HG03064 (cell line): ENCODE data around the gene CAMK2A.

Experiments
- ATAC-seq: cut with Tn5 transposase; IDR thresholded peaks from one replicate; pipeline ENCODE4 v1.9.1; 2021; ENCODE audit warnings: low read depth; ENCODE audit not compliant: unreplicated experiment

CAMK2A gene

DNA sequence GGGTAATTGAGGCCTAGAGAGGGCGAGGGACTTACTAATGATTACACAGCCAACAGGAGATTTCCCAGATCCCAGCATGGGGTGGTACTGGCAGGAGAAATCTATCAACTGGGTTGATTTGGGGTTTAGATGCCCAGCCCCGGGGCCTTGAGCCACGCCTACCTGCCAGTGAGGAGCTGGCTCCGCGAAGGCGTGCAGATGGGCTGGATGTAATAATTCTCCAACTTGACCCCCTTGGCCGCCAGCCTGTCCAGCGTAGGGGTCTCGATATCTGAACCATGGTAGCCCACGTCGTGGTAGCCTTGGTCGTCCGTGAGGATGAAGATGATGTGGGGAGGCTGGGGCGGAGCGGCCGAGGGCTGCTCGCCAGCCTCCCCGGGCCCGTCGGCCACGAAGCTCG, 12.3 kb upstream of the CAMK2A start:
- no peak for ATAC-seq

GRCh38 chr5:150301170-150301505, 11.6 kb upstream of the CAMK2A start:
- no peak for ATAC-seq

GRCh38 chr5:150300496-150301169, 11.1 kb upstream of the CAMK2A start:
- ATAC-seq: no peak

GRCh38 chr5:150299571-150300327, 10.2 kb upstream of the CAMK2A start:
- ATAC-seq: no peak

DNA sequence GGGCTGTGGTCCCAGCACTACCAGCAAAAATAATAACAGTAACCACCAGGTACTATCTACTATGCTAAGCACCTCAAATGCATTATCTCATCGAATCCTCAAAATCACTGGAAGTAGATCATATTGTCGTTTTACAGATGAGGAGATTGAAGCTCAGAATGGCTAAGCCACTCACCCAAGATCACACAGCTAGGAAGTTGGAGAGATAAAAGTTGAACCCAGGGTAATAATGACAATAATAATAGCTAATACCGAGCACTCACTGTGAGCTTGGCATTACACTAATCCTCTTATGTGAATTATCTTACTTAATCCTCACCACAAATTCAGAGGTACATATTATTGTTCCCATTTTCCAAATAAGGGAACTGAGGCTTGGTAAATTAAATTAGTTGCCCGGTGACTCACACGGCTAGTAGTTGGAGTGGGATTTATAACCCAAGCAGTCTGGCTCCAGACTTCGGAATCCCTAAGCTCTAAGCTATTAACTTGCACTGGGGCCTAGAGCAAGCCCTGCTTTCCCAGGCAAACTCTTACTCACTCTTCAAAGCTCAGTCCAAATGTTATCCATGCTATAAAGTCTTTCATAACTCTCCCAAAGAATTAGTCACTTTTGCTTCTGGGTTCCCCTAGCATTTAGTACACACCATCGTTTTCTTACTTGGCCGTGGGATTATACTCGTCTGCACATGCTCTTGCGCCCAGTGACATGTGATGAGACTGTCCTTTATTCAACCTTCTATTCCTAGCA, 9.3 kb upstream of the CAMK2A start:
- no peak for ATAC-seq

DNA sequence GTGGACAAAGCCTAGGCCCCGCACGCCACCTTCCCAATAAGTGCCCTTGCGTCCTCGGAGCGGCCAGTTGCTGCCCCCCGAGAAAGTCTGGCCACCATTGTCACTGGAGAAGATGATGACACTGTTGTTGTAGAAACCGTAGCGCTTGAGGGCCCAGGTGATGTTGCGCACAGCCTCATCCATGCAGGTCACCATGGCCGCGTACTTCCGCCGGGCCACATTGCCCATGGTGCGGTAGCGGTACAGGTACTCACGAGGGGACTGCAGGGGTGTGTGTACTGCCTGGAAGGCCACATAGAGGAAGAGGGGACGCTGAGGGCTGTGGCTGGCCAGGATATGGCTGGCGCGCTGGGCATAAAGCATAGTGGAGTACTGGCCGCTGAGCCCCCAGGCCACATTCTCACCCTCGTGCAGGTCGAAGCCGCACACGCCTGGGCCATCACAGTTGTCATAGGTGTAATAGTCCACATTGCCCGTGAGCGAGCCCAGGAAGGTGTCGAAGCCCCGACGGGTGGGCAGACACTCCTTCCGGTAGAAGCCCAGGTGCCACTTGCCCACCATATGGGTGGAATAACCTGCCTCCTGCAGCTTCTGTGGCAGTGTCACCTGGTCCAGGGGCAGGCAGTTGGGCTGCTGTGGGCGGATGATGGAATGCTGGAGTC, 8.5 kb upstream of the CAMK2A start:
- no peak for ATAC-seq

GRCh38 chr5:150297236-150297890, 7.8 kb upstream of the CAMK2A start:
- no peak for ATAC-seq

- no peak for ATAC-seq
Observed at GRCh38 chr5:150296496-150296895, 6.9 kb upstream of the CAMK2A start.

DNA sequence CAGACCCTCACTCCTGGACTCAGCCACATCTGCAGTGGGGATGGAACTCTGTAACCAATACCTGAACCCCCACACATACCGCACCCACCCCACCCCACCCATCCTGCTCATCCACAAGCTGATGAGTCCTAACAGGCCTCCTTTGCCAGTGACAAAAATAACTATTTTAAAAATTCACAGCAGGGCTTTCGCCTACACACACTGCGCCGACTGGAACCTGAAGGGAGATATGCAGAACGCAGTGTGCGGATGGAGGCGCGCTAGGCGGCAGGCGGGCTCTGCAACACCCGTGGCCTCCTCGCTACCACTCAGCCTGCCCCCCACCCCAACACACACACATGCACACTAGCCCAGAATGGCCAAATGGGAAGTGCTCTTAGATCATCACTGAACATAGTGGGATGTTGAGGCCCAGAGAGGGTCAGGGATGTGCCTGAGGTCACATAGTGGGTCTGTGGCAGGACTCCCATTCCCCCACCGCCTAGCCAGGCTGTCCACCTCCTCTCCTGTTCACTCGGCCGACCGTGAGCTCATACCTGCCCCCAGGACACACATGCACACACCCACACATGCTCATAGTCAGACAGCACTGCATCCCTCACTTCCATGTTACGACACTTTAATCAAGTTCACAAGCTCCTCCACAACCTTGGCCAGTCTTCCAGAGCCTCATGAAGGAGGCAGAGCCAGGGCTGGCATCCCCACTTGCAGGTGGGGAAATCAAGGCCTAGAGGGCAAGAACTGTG, 6.3 kb upstream of the CAMK2A start:
- no peak for ATAC-seq

DNA sequence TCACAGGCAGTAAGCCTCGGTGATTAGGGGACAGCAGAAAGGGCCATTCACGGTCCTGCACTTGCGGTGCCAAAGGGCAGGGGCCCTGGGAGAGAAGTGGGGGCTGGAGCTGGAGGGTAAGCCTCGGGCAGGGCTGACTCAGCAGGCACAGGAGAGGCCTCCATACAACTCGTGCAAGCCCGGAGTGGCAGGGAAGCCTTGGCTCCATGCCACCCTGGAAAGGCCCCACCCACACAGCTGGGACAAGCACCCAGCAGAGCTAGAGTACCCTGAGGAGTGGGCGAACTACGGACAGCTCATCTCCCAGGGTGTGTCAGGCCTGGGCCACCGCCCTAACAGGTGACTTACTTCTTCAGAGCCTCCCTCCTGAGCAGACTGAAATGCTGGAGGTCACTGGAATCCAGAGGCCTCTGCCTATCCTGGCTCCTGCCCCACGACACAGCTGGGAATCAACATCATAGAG, 5.6 kb upstream of the CAMK2A start:
- ATAC-seq: no peak

DNA sequence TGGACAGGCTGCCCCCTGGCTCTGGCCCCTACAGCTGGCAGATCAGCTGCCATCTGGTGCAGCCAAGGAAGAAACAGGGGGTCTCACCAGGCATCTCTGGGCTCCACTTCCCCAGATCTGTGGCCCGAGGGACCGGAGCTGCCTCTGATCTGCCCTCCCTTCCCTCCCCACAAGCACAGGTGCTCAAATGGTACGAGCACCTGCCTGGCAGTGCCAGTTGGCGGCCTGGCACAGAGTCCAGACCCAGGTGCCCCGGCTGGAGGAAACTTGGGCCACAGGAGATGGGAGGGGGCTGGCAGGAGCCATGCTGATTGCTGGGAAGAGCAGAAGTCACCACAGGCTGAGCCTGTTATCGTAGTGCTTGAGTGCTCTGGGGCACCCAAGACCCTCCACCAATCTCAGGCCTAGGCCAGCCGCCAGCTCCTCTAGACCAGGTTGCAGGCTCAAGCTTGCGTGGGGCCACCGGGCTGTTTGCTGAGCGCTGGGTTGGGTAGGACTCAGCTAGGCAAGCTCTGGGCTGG, 5.0 kb upstream of the CAMK2A start:
- no peak for ATAC-seq

GRCh38 chr5:150293091-150293941, 3.7 kb upstream of the CAMK2A start:
- ATAC-seq: no peak

DNA sequence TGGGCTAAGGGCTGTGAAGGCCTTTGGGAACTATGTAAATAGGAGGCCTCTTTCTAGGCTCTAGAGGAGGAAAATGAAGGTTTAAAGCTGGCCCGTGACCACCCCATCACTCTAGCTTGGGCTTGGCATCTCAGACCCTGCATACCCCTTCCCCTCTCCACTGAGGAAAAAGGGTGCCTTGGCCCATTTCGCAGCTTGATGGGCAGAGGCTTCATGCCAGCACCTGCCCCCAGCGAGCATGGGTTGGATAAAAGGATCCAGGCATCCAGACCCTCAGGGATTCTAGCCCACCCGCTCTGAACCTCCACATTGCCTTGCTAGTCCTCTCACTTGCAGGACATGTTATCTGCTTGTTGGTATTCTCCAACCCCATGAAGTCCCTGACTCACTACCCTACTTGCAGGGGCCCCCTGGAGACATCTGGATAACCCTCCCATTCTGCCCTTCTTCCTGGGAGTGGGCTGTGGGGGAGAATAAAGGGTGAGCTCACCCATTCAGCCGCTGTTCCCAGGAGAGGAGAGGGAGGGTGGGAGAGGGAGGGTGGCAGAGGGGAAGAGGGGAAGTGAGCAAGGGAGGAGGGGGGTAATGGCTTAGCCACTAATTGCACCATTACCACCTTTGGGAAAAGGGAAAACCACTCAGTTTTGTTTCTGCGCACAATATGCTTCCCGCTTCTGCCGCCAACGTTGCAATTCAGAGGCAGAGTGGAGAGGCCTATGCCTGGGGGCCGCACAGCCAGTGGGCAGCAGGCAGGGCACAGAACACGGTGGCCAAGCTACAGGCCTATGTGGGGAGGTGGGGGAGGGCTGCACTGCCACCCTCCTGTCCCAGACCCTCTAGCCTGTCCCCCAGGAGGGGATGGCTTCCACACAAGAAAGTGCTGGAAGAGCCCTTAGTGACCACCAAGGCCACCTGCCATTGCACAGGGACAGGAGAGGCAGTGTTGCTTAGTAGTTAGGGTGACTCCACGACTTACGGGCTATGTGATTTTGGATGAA, 2.1 kb upstream of the CAMK2A start:
- no peak for ATAC-seq

DNA sequence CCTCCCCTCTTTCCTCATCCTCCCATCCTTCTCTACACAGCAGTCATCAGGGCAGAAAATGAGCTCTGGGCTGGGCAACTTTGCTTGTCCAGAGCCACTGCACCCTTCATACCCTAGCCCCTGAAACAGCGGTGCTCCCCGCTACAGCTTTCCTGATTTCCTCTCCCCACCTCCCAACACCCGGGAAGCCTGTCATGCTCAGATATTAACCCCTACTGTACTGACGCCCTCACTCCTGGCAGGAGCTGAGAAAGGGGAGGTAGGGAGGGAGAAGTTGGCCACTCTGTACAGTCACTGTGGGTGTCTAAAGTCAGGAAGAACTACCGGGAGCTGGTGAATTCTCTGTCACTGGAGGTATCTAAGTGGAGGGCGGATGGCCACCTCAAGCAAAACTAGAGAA, 782 bp downstream of the CAMK2A start:
- no peak for ATAC-seq

DNA sequence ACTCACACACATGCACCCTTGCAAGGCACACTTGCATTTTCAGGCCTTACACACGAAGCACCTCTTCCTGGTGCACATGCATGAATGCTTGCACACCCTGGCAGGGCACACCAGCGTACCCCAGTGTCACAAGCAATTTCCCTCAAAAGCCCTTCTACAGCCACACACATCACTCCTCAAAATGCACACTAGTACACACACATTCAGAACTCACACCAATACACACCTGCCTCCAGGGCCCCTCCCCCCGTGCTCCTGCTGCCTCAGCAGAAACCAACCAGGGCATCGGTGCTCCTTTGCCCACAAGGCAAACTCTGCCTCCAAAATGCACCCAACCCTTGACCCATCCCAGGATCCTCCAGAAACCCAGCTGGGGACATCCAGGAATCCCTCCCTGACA, 1.2 kb downstream of the CAMK2A start:
- no peak for ATAC-seq

DNA sequence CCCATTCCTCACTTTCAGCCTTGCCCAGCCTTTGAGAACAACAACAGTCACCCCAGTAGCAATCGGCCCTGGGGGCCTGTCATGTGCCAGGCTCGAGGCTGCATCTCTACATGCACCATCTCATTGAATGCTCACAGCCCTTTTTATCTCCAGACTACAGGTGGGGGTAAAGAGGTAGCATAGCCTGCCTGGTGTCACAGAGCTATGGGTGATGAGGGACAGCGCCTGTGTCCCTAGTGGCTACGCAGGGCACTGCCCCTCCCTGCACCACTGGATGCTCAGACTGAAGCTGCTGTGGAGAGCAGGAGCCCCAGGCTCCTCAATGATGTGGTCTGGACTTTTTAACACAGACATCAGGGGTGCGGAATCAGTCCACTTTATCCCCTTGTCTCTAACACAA, 2.8 kb downstream of the CAMK2A start:
- no peak for ATAC-seq

DNA sequence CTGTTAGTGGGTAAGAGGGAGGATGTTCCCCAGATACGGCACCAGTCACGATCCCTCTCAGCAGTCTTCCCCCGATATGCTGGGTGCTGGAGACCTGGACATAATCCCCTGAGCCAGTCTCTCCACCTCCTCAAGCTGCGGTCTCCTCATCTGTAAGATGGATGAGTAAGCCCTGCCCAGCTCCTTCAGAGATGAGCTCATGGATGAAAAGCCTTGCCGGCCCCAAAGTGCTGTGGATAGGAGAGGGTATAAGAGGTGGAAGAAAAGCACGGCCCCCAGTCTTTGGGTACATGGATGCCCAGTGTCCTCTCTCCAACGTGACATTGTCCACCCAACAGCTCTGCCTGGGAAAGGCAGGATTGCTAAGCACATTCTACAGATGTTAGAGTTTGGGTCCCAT, 4.5 kb downstream of the CAMK2A start:
- ATAC-seq: no peak

DNA sequence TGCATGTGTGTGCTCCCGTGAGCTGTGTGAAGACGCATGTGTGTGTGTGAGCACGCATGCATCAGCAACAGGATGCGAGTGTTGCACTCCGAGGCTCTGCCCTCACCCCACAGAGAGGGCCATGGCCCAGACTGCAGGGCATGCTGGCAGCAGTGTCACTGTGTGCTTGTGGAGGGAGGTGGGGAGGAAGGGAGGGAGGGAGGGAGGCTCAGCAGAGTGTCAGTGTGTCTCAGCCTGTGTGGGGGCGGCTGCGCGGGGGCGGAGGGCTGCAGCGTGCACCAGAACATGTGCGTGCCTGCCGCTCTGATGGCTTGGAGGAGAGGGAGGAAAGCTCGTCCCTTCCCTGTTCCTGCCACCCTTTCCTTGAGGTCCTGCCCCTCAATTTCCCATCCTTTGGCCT, 5.3 kb downstream of the CAMK2A start:
- no peak for ATAC-seq
